K562 (cell line): ENCODE data around the gene STAB2. TPM values are rescaled to one million over a fixed set of nuclear protein-coding genes. Genes with fewer than 3 reads are reported as not detected.

ENCODE experiments used
- ATAC-seq: fragments of 200-7000 bp; cut with Tn5 transposase; 3 replicates; pipeline ENCODE4 v1.9.1; 2020; ENCODE audit warnings: moderate library complexity
- BruUV-seq: library from RNA; stranded (reverse); fragments of 400-500 nt; replicated peaks from 2 replicates; lab custom pipeline; 2021; lab: Mats Ljungman, UMichigan
- CTCF ChIA-PET: fragments of 300-600 bp; formaldehyde crosslinking; extraction: SDS; loops from one replicate; lab custom pipeline; 2021; ENCODE audit warnings: low intra/inter-chr PET ratio; lab: Yijun Ruan, JAX
- POLR2A ChIA-PET: fragments of 300-600, 350-650 bp; sonication (Branson Sonifier 250); formaldehyde crosslinking; extraction: SDS; loops from one replicate; lab custom pipeline; 2021; ENCODE audit warnings: antibody characterized with exemption, inconsistent platforms; lab: Yijun Ruan, JAX
- DNase-seq, 4 experiments: peaks; one replicate each; pipeline versions ENCODE4 v3.0.0 to v3.0.0-alpha.2; 2011 to 2018; ENCODE audit warnings: low spot score in 3 of 4, mixed read lengths in 3 of 4; ENCODE audit errors: extremely low read depth in 1 of 4
- FAIRE-seq: peaks from 2 replicates; lab custom pipeline; 2011; peaks lifted over from hg19 to GRCh38; lab: Jason Lieb, UNC
- H2AFZ ChIP-seq: 2 replicates; pipeline ENCODE4 v1.6.0; 2011; ENCODE audit warnings: low read depth, low read length, control low read depth, inconsistent platforms
- H3K27ac ChIP-seq: fragments of 200-600 bp; 3 replicates; pipeline ENCODE4 v1.8.0; 2011; ENCODE audit warnings: low read depth, mild to moderate bottlenecking, control low read depth, inconsistent platforms, low read length, moderate library complexity, mixed read lengths; ENCODE audit errors: extremely low read depth
- H3K27me3 ChIP-seq, 2 experiments: fragments of 300-600 bp in 1 of 2; 2 replicates in 1 of 2; 3 replicates in 1 of 2; pipeline versions ENCODE4 v1.6.0 to v1.8.0; 2011; ENCODE audit warnings: inconsistent platforms in 2 of 2, low read length in 2 of 2, mild to moderate bottlenecking in 1 of 2, mixed read lengths in 1 of 2, moderate library complexity in 1 of 2; ENCODE audit not compliant: control insufficient read depth in 2 of 2, insufficient read depth in 2 of 2
- H3K36me3 ChIP-seq: fragments of 300-600 bp; 3 replicates; pipeline ENCODE4 v1.8.0; 2011; ENCODE audit warnings: mild to moderate bottlenecking, low read length, inconsistent platforms; ENCODE audit not compliant: control insufficient read depth, insufficient read depth
- H3K4me1 ChIP-seq, 2 experiments: fragments of 200-600 bp in 1 of 2; replicated peaks in 1 of 2; 2 replicates in 1 of 2; 3 replicates in 1 of 2; pipeline versions ENCODE4 v1.5.1 to v1.8.0; 2011; ENCODE audit warnings: inconsistent platforms in 2 of 2, low read length in 2 of 2, mild to moderate bottlenecking in 1 of 2, mixed read lengths in 1 of 2, moderate library complexity in 1 of 2; ENCODE audit not compliant: control insufficient read depth in 2 of 2, insufficient read depth in 2 of 2
- H3K4me2 ChIP-seq: 2 replicates; pipeline ENCODE4 v1.6.1; 2011; ENCODE audit warnings: low read length, control low read depth, inconsistent platforms, mixed read lengths; ENCODE audit not compliant: insufficient read depth
- H3K4me3 ChIP-seq: fragments of 200-600 bp; sonication (generic), shearing (Covaris generic); 2 replicates; pipeline ENCODE4 v1.5.1; 2016; ENCODE audit warnings: control low read depth, inconsistent platforms
- H3K79me2 ChIP-seq: fragments of 200-600 bp; 3 replicates; pipeline ENCODE4 v1.8.0; 2011; ENCODE audit warnings: low read length, inconsistent platforms; ENCODE audit not compliant: control insufficient read depth, insufficient read depth
- H3K9ac ChIP-seq, 2 experiments: 2 replicates each; pipeline versions ENCODE4 v1.6.0 to v1.6.1; 2011; ENCODE audit warnings: low read depth in 2 of 2, low read length in 2 of 2, control low read depth in 1 of 2, inconsistent platforms in 1 of 2, mild to moderate bottlenecking in 1 of 2, mixed read lengths in 1 of 2; ENCODE audit not compliant: insufficient read depth in 1 of 2
- H3K9me1 ChIP-seq: one replicate; pipeline ENCODE4 v1.6.0; 2011; ENCODE audit warnings: inconsistent platforms, mild to moderate bottlenecking, low read length, moderate library complexity; ENCODE audit not compliant: control insufficient read depth, insufficient read depth
- H3K9me3 ChIP-seq: replicated peaks from 2 replicates; pipeline ENCODE4 v1.5.1; 2011; ENCODE audit warnings: low read depth, low read length, inconsistent platforms; ENCODE audit not compliant: control insufficient read depth, insufficient read depth
- H4K20me1 ChIP-seq: replicated peaks from 2 replicates; pipeline ENCODE4 v1.6.1; 2011; ENCODE audit warnings: low read length, inconsistent platforms, mixed read lengths; ENCODE audit not compliant: control insufficient read depth, insufficient read depth
- MYNN ChIP-seq, 2 experiments: sonication (generic); formaldehyde crosslinking in 1 of 2; IDR thresholded peaks; 2 replicates each; pipeline versions ENCODE4 v1.5.0 to v1.6.1; 2016 to 2020; ENCODE audit warnings: antibody characterized with exemption in 1 of 2, missing genetic modification reagents in 1 of 2
- TAL1 ChIP-seq: fragments of 450-650 bp; IDR thresholded peaks from 2 replicates; pipeline ENCODE4 v1.6.1; 2016; ENCODE audit warnings: mild to moderate bottlenecking
- ZNF124 ChIP-seq: sonication (generic); formaldehyde crosslinking; IDR thresholded peaks from 2 replicates; pipeline ENCODE4 v1.8.1; 2022; ENCODE audit warnings: missing genetic modification reagents
- ZNF57 ChIP-seq: fragments of 450-650 bp; formaldehyde crosslinking; IDR thresholded peaks from 2 replicates; pipeline ENCODE4 v1.4.0; 2020; ENCODE audit warnings: mild to moderate bottlenecking, moderate library complexity
- ZNF592 ChIP-seq: fragments of 450-650 bp; IDR thresholded peaks from 2 replicates; pipeline ENCODE4 v1.6.1; 2017; ENCODE audit warnings: antibody characterized with exemption, mild to moderate bottlenecking
- ZNF75A ChIP-seq: fragments of 450-650 bp; formaldehyde crosslinking; IDR thresholded peaks from 2 replicates; pipeline ENCODE4 v1.4.0; 2020; ENCODE audit warnings: mild to moderate bottlenecking
- WGBS: fragments of 100-300 bp; shearing (Covaris generic); methylation state at CpG from one replicate; pipeline ENCODE4 v1.1.6; 2016; ENCODE audit warnings: low coverage, mixed read lengths; ENCODE audit not compliant: insufficient coverage; ENCODE audit errors: missing lambda C conversion rate; 5-methylcytosine and 5-hydroxymethylcytosine counted together
- in situ Hi-C: fragments of 300-500 bp; cut with MboI; formaldehyde crosslinking; loops from 4 replicates; pipeline ENCODE4 v1.15.0; 2018; ENCODE audit warnings: inconsistent platforms, mixed read lengths
- intact Hi-C: fragments of 100-400 bp; cut with micrococcal nuclease; formaldehyde crosslinking; loops from 2 replicates; pipeline ENCODE4 v1.14.2; 2022
- polyA plus RNA-seq, 8 experiments: library from polyadenylated mRNA; depleted of rRNA in 4 of 8; stranded (reverse) in 5 of 8; unstranded in 3 of 8; fragments of >200 nt; fragmentation: Nextera tagmentation in 2 of 8; fragmentation: Illumina TruSeq in 1 of 8; extraction: Ambion mirVana in 2 of 8; extraction: Trizol in 1 of 8; gene quantifications; 2 replicates each; pipeline versions ENCODE4 v1.2.1 to v1.2.3, GENCODE V29; 2011 to 2014; ENCODE audit warnings: inconsistent platforms in 1 of 8, missing spikeins in 1 of 8
- total RNA-seq, 7 experiments: library from RNA; depleted of rRNA in 6 of 7; stranded (reverse); fragments of >200 nt in 6 of 7; fragmentation: Illumina TruSeq in 2 of 7; extraction: Trizol in 2 of 7; gene quantifications; 2 replicates each; pipeline versions ENCODE4 v1.2.1 to v1.2.3, GENCODE V29; 2011 to 2021; ENCODE audit warnings: low replicate concordance in 1 of 7
- TF ChIP-seq, protein P1 (sequence below), 2 experiments: fragments of 450-650 bp in 1 of 2; sonication (generic) in 1 of 2; formaldehyde crosslinking in 1 of 2; IDR thresholded peaks; 2 replicates each; pipeline versions ENCODE4 v1.7.1 to v1.9.0; 2016 to 2022; ENCODE audit warnings: inconsistent platforms in 1 of 2, mild to moderate bottlenecking in 1 of 2, missing genetic modification reagents in 1 of 2
- TF ChIP-seq, protein P2 (sequence below): fragments of 450-650 bp; conservative IDR thresholded peaks from 2 replicates; pipeline ENCODE4 v1.6.1; 2016; ENCODE audit warnings: missing genetic modification characterization, low read depth, mild to moderate bottlenecking, missing compliant biosample characterization, moderate library complexity

STAB2 gene
- total and polyA plus RNA-seq, 9 of the 15 experiments (the other 6 are each of a cell fraction or from before 2014, with no cell fraction given): 0.10 TPM; not detected in 8

DNA sequence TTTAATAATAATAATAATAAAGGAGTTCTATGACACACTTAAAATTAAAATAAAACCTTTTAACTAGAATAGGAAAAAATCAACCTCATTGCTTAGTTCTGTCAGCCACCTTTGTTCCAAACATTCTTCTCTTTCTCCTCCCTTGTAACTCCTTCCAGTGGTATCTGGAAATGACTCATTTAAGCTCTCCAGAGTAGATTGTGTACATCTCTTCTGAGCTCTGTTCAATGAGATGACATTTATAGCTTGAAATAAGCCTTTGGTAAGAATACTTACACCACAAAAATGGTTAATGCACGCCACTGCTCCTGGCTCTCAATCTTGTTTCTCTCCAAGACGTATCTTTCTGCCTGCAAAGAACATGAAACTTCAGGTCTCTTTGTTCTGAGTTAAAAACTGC lies 70.3 kb downstream of the STAB2 start:
- in situ Hi-C loops (no loop called here), intact Hi-C loops (no loop called here)
- no peak overlapping the region for H2AFZ ChIP-seq
- FAIRE-seq: no peak
- H3K27ac ChIP-seq: no peak overlapping the region
- no peak overlapping the region for H3K4me3 ChIP-seq
- no peak for ATAC-seq
- H3K4me1 ChIP-seq: no peaks in the 10 kb centered on the region
- 0 out of 5 replicates have a peak, but pooled peaks cover 8 to 9% of the 10 kb centered on the region in 2 experiments for H3K27me3 ChIP-seq
- H4K20me1 ChIP-seq: no peaks in the 10 kb centered on the region
- DNase-seq: no peak
- no peaks in the 10 kb centered on the region for H3K9me1 ChIP-seq
- no TSS peak for BruUV-seq
- H3K79me2 ChIP-seq: no peaks in the 10 kb centered on the region
- H3K36me3 ChIP-seq: no peaks in the 10 kb centered on the region
- no peak overlapping the region for H3K4me2 ChIP-seq
- no peaks in the 10 kb centered on the region for H3K9me3 ChIP-seq
- WGBS: 0% methylated on average over 2 of the region's 2 CpGs
- H3K9ac ChIP-seq: no peak overlapping the region
- CTCF ChIA-PET: no interaction called here
- POLR2A ChIA-PET: interaction anchor here (1.1 to 1.5 kb wide), 2 partner anchors 8 to 11 kb away, joined by 4 to 6 read pairs; no protein-coding TSS in a partner anchor
- TF ChIP-seq TAL1 (no peak), ZNF592 (no peak), ZNF75A (CRISPR knock-in tag) (no peak), ZNF124 (CRISPR knock-in tag) (no peak), ZNF57 (CRISPR knock-in tag) (no peak), MYNN (IDR thresholded peaks at IDR 0.05) (no peak), MYNN (CRISPR knock-in tag; IDR thresholded peaks at IDR 0.05) (no peak)
- TF ChIP-seq, protein P1, sequence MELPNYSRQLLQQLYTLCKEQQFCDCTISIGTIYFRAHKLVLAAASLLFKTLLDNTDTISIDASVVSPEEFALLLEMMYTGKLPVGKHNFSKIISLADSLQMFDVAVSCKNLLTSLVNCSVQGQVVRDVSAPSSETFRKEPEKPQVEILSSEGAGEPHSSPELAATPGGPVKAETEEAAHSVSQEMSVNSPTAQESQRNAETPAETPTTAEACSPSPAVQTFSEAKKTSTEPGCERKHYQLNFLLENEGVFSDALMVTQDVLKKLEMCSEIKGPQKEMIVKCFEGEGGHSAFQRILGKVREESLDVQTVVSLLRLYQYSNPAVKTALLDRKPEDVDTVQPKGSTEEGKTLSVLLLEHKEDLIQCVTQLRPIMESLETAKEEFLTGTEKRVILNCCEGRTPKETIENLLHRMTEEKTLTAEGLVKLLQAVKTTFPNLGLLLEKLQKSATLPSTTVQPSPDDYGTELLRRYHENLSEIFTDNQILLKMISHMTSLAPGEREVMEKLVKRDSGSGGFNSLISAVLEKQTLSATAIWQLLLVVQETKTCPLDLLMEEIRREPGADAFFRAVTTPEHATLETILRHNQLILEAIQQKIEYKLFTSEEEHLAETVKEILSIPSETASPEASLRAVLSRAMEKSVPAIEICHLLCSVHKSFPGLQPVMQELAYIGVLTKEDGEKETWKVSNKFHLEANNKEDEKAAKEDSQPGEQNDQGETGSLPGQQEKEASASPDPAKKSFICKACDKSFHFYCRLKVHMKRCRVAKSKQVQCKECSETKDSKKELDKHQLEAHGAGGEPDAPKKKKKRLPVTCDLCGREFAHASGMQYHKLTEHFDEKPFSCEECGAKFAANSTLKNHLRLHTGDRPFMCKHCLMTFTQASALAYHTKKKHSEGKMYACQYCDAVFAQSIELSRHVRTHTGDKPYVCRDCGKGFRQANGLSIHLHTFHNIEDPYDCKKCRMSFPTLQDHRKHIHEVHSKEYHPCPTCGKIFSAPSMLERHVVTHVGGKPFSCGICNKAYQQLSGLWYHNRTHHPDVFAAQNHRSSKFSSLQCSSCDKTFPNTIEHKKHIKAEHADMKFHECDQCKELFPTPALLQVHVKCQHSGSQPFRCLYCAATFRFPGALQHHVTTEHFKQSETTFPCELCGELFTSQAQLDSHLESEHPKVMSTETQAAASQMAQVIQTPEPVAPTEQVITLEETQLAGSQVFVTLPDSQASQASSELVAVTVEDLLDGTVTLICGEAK (IDR thresholded peaks at IDR 0.05): no peak
- TF ChIP-seq, protein P1 (CRISPR knock-in tag; IDR thresholded peaks at IDR 0.05): no peak
- TF ChIP-seq, protein P2, sequence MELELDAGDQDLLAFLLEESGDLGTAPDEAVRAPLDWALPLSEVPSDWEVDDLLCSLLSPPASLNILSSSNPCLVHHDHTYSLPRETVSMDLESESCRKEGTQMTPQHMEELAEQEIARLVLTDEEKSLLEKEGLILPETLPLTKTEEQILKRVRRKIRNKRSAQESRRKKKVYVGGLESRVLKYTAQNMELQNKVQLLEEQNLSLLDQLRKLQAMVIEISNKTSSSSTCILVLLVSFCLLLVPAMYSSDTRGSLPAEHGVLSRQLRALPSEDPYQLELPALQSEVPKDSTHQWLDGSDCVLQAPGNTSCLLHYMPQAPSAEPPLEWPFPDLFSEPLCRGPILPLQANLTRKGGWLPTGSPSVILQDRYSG (tag): no peak
